HEK293 (cell line): ENCODE data around the gene AARS2.

Source experiments
- INSM2 ChIP-seq: fragments of 450-650 bp; formaldehyde crosslinking; IDR thresholded peaks from 2 replicates; pipeline ENCODE4 v1.5.1; 2016; ENCODE audit warnings: missing biosample characterization, missing genetic modification characterization
- MYNN ChIP-seq: fragments of 450-650 bp; formaldehyde crosslinking; IDR thresholded peaks from 2 replicates; pipeline ENCODE4 v1.5.1; 2016; ENCODE audit warnings: missing biosample characterization, missing genetic modification characterization, borderline replicate concordance
- PATZ1 ChIP-seq: fragments of 450-650 bp; formaldehyde crosslinking; IDR thresholded peaks from 2 replicates; pipeline ENCODE4 v1.5.1; 2016; ENCODE audit warnings: missing biosample characterization, missing genetic modification characterization
- PBX3 ChIP-seq: sonication (generic); formaldehyde crosslinking; IDR thresholded peaks from 2 replicates; pipeline ENCODE4 v1.8.1; 2022; ENCODE audit warnings: mild to moderate bottlenecking, moderate library complexity, missing genetic modification reagents
- PRDM4 ChIP-seq: fragments of 450-650 bp; formaldehyde crosslinking; IDR thresholded peaks from 2 replicates; pipeline ENCODE4 v1.5.1; 2017; ENCODE audit warnings: missing biosample characterization, missing genetic modification characterization
- REPIN1 ChIP-seq: fragments of 450-650 bp; formaldehyde crosslinking; IDR thresholded peaks from 2 replicates; pipeline ENCODE4 v1.5.1; 2017; ENCODE audit warnings: missing biosample characterization, missing genetic modification characterization, low read depth
- SCRT1 ChIP-seq: fragments of 450-650 bp; formaldehyde crosslinking; IDR thresholded peaks from 2 replicates; pipeline ENCODE4 v1.5.1; 2016; ENCODE audit warnings: missing biosample characterization, missing genetic modification characterization, borderline replicate concordance
- SP2 ChIP-seq: fragments of 450-650 bp; formaldehyde crosslinking; IDR thresholded peaks from 2 replicates; pipeline ENCODE4 v1.5.1; 2016; ENCODE audit warnings: missing biosample characterization, missing genetic modification characterization
- SP3 ChIP-seq: fragments of 450-650 bp; formaldehyde crosslinking; IDR thresholded peaks from 2 replicates; pipeline ENCODE4 v1.5.1; 2016; ENCODE audit warnings: missing biosample characterization, missing genetic modification characterization
- TRIM28 ChIP-seq: IDR thresholded peaks from 2 replicates; pipeline ENCODE4 v1.6.1; 2011; ENCODE audit warnings: low read length, control low read depth, borderline replicate concordance
- ZBTB1 ChIP-seq: fragments of 450-650 bp; formaldehyde crosslinking; IDR thresholded peaks from 2 replicates; pipeline ENCODE4 v1.5.1; 2016; ENCODE audit warnings: missing biosample characterization, missing genetic modification characterization
- ZBTB49 ChIP-seq: fragments of 450-650 bp; formaldehyde crosslinking; IDR thresholded peaks from 2 replicates; pipeline ENCODE4 v1.5.1; 2016; ENCODE audit warnings: missing biosample characterization, missing genetic modification characterization, low read depth
- ZNF112 ChIP-seq: fragments of 450-650 bp; formaldehyde crosslinking; IDR thresholded peaks from 2 replicates; pipeline ENCODE4 v1.5.0; 2017; ENCODE audit warnings: missing biosample characterization, missing genetic modification characterization
- ZNF146 ChIP-seq: fragments of 450-650 bp; formaldehyde crosslinking; IDR thresholded peaks from 2 replicates; pipeline ENCODE4 v1.5.1; 2016; ENCODE audit warnings: missing biosample characterization, missing genetic modification characterization
- ZNF175 ChIP-seq: fragments of 450-650 bp; formaldehyde crosslinking; IDR thresholded peaks from 2 replicates; pipeline ENCODE4 v1.5.1; 2016; ENCODE audit warnings: missing biosample characterization, missing genetic modification characterization
- ZNF211 ChIP-seq: fragments of 450-650 bp; formaldehyde crosslinking; IDR thresholded peaks from 2 replicates; pipeline ENCODE4 v1.5.1; 2016; ENCODE audit warnings: low read depth, missing biosample characterization, missing genetic modification characterization
- ZNF214 ChIP-seq: fragments of 450-650 bp; formaldehyde crosslinking; IDR thresholded peaks from 2 replicates; pipeline ENCODE4 v1.5.1; 2017; ENCODE audit warnings: missing biosample characterization, mild to moderate bottlenecking, missing genetic modification characterization, borderline replicate concordance
- ZNF221 ChIP-seq: fragments of 450-650 bp; formaldehyde crosslinking; IDR thresholded peaks from 2 replicates; pipeline ENCODE4 v1.5.1; 2017; ENCODE audit warnings: missing biosample characterization, missing genetic modification characterization, borderline replicate concordance
- ZNF266 ChIP-seq: fragments of 450-650 bp; formaldehyde crosslinking; IDR thresholded peaks from 2 replicates; pipeline ENCODE4 v1.5.1; 2016; ENCODE audit warnings: missing biosample characterization, missing genetic modification characterization, low read depth
- ZNF324 ChIP-seq: fragments of 450-650 bp; formaldehyde crosslinking; IDR thresholded peaks from 2 replicates; pipeline ENCODE4 v1.5.1; 2016; ENCODE audit warnings: missing biosample characterization, missing genetic modification characterization
- ZNF354C ChIP-seq: fragments of 450-650 bp; formaldehyde crosslinking; IDR thresholded peaks from 2 replicates; pipeline ENCODE4 v1.5.1; 2016; ENCODE audit warnings: missing biosample characterization, missing genetic modification characterization, low read depth, borderline replicate concordance
- ZNF398 ChIP-seq: fragments of 450-650 bp; formaldehyde crosslinking; IDR thresholded peaks from 2 replicates; pipeline ENCODE4 v1.5.1; 2017; ENCODE audit warnings: missing biosample characterization, missing genetic modification characterization
- ZNF544 ChIP-seq: fragments of 450-650 bp; formaldehyde crosslinking; IDR thresholded peaks from 2 replicates; pipeline ENCODE4 v1.5.0; 2017; ENCODE audit warnings: missing biosample characterization, missing genetic modification characterization
- ZNF571 ChIP-seq: fragments of 450-650 bp; formaldehyde crosslinking; IDR thresholded peaks from 2 replicates; pipeline ENCODE4 v1.5.0; 2017; ENCODE audit warnings: missing biosample characterization, missing genetic modification characterization
- ZNF580 ChIP-seq: fragments of 450-650 bp; formaldehyde crosslinking; IDR thresholded peaks from 2 replicates; pipeline ENCODE4 v1.5.1; 2016; ENCODE audit warnings: missing biosample characterization, missing genetic modification characterization
- ZNF629 ChIP-seq: fragments of 450-650 bp; formaldehyde crosslinking; IDR thresholded peaks from 2 replicates; pipeline ENCODE4 v1.5.1; 2017; ENCODE audit warnings: missing biosample characterization, missing genetic modification characterization
- ZNF768 ChIP-seq: fragments of 450-650 bp; formaldehyde crosslinking; IDR thresholded peaks from 2 replicates; pipeline ENCODE4 v1.5.1; 2018; ENCODE audit warnings: missing biosample characterization, mild to moderate bottlenecking, missing genetic modification characterization

AARS2 gene

GRCh38 chr6:44312901-44313788, at the start of gene AARS2 (continued):
- TF ChIP-seq ZBTB49 (tag by site-specific recombination) (no peak), ZNF221 (0 out of 2 replicates have a peak, but pooled peaks have one; percentile 75), ZNF266 (tag by site-specific recombination) (no peak), ZNF146 (no peak; the same call in 1 of the 2 replicates), ZNF354C (tag by site-specific recombination) (no peak), ZBTB1 (no peak), PRDM4 (tag by site-specific recombination) (no peak), REPIN1 (tag by site-specific recombination) (0 out of 2 replicates have a peak, but pooled peaks have one; percentile 77), ZNF629 (tag by site-specific recombination) (peak; percentile 90), ZNF544 (no peak), SCRT1 (tag by site-specific recombination) (no peak), PBX3 (CRISPR knock-in tag) (peak; percentile 92), INSM2 (tag by site-specific recombination) (peak; percentile 58), ZNF571 (no peak), SP2 (peak; percentile 47), ZNF324 (peak; percentile 97), MYNN (no peak), SP3 (tag by site-specific recombination) (peak; percentile 73), ZNF112 (tag by site-specific recombination) (no peak), ZNF768 (no peak; the same call in 1 of the 2 replicates), PATZ1 (tag by site-specific recombination) (peak; percentile 67; the same call in 1 of the 2 replicates), ZNF398 (tag by site-specific recombination) (0 out of 2 replicates have a peak, but pooled peaks have one; percentile 22), ZNF211 (tag by site-specific recombination) (no peak), TRIM28 (peak; percentile 58; the same call in 1 of the 2 replicates), ZNF175 (tag by site-specific recombination) (no peak), ZNF580 (tag by site-specific recombination) (peak; percentile 91), ZNF214 (tag by site-specific recombination) (no peak)
